CD4-positive, alpha-beta T cell treated with Interleukin-15 for 1 hour (primary cell): Measurements from ENCODE around the gene FCHO1.
"Not testable (repeated sequence)": the region's sequence is repeated elsewhere in the genome, so short reads cannot be mapped to it uniquely, and the experiment has no call there.

ENCODE experiments used
- DNase-seq: peaks from one replicate; pipeline ENCODE4 v3.0.0-alpha.2; 2020

FCHO1 gene

GRCh38 chr19:17796013-17796837 is 44.9 kb downstream of the FCHO1 start:
- no peak for DNase-seq

- DNase-seq: no peak
Measured at GRCh38 chr19:17796838-17797423, 45.7 kb downstream of the FCHO1 start.

GRCh38 chr19:17797424-17798201 is 46.3 kb downstream of the FCHO1 start:
- no peak for DNase-seq

GRCh38 chr19:17798599-17798998 is 47.3 kb downstream of the FCHO1 start:
- DNase-seq: not testable (repeated sequence)

- no peak for DNase-seq
Measured at GRCh38 chr19:17802137-17802858, 51.0 kb downstream of the FCHO1 start.

GRCh38 chr19:17803264-17803896 is 52.1 kb downstream of the FCHO1 start:
- DNase-seq: peak; percentile 49

GRCh38 chr19:17805427-17805826 is 54.1 kb downstream of the FCHO1 start:
- no peak for DNase-seq

- DNase-seq: peak; percentile 25
Measured at GRCh38 chr19:17806945-17807344, 55.7 kb downstream of the FCHO1 start.

GRCh38 chr19:17807731-17808316 is 56.5 kb downstream of the FCHO1 start:
- no peak for DNase-seq

GRCh38 chr19:17811103-17811502 is 59.8 kb downstream of the FCHO1 start:
- no peak for DNase-seq

- DNase-seq: no peak
Measured at GRCh38 chr19:17811681-17812080, 60.4 kb downstream of the FCHO1 start.

GRCh38 chr19:17812099-17812498 is 60.8 kb downstream of the FCHO1 start:
- no peak for DNase-seq

- no peak for DNase-seq
Measured at GRCh38 chr19:17817668-17818363, 66.5 kb downstream of the FCHO1 start.

- DNase-seq: no peak
Measured at GRCh38 chr19:17821190-17821589, 69.9 kb downstream of the FCHO1 start, which contains the start of gene INSL3. TSS of gene INSL3 (minus strand) at chr19:17821519. CDS start at chr19:17821506, 13 bp downstream.

GRCh38 chr19:17824339-17824738 is 73.1 kb downstream of the FCHO1 start:
- no peak for DNase-seq

- no peak for DNase-seq
Measured at GRCh38 chr19:17826508-17827056, 75.3 kb downstream of the FCHO1 start.

GRCh38 chr19:17829855-17830566 is 78.7 kb downstream of the FCHO1 start:
- DNase-seq: no peak

GRCh38 chr19:17830567-17831418 is 79.5 kb downstream of the FCHO1 start:
- peak; percentile 38 for DNase-seq

- no peak for DNase-seq
Measured at GRCh38 chr19:17831419-17831888, 80.2 kb downstream of the FCHO1 start.
